Left ventricle myocardium superior (tissue), 1 donor: ENCODE results near the gene AKAP6. TPM values are rescaled to one million over a fixed set of nuclear protein-coding genes. Genes with fewer than 3 reads are reported as not detected.

ENCODE experiments used
- ATAC-seq: fragments of 200-7000 bp; cut with Tn5 transposase; one replicate; pipeline ENCODE4 v1.9.1; 2020; ENCODE audit warnings: mild to moderate bottlenecking, moderate library complexity
- DNase-seq: peaks from one replicate; pipeline ENCODE4 v3.0.0-alpha.2; 2020
- intact Hi-C: fragments of 100-400 bp; cut with micrococcal nuclease; formaldehyde crosslinking; loops from one replicate; pipeline ENCODE4 v1.11.0; 2022
- total RNA-seq: library from RNA; stranded (reverse); fragmentation: NEBNext Ultra II Directional; extraction: Animal tissue kit (Norgen Biotek cat#: 25700); gene quantifications from one replicate; pipeline ENCODE4 v1.2.1, GENCODE V29; 2021
- donor health status: DM: no; HTN: yes; CAD: no; lungs with severe emphysema.

AKAP6 gene
- total RNA-seq, 1 donor from 2014 or later, result 172 TPM

- intact Hi-C loops, result no loop called here
These were observed 333.1 kb downstream of the AKAP6 start for GRCh38 chr14:32662211-32662610.

GRCh38 chr14:32666308-32666707, 337.2 kb downstream of the AKAP6 start:
- ATAC-seq, result no peak
- intact Hi-C loops, result no loop called here
- DNase-seq, result no peak

More at GRCh38 chr14:32662211-32662610, 333.1 kb downstream of the AKAP6 start:
- DNase-seq (no peak), ATAC-seq (no peak)

- ATAC-seq (no peak), DNase-seq (no peak)
- intact Hi-C loops, result no loop called here
These were observed 338.2 kb downstream of the AKAP6 start for GRCh38 chr14:32667287-32667686.

GRCh38 chr14:32667791-32668190, 338.7 kb downstream of the AKAP6 start:
- ATAC-seq (no peak), DNase-seq (no peak)
- intact Hi-C loops, result no loop called here

GRCh38 chr14:32669391-32669790, 340.3 kb downstream of the AKAP6 start:
- no peak for ATAC-seq
- intact Hi-C loops, result no loop called here

GRCh38 chr14:32675433-32675832, 346.3 kb downstream of the AKAP6 start:
- intact Hi-C loops, result no loop called here
- ATAC-seq (peak; percentile 45), DNase-seq (no peak)

More at GRCh38 chr14:32669391-32669790, 340.3 kb downstream of the AKAP6 start:
- no peak for DNase-seq

GRCh38 chr14:32677129-32677780, 348.2 kb downstream of the AKAP6 start:
- intact Hi-C loops, result no loop called here
- DNase-seq, result no peak
- no peak for ATAC-seq

- intact Hi-C loops, result no loop called here
- DNase-seq (no peak), ATAC-seq (no peak)
These were observed 349.0 kb downstream of the AKAP6 start for GRCh38 chr14:32678088-32678487.

- intact Hi-C loops, result no loop called here
- no peak for DNase-seq
These were observed 351.0 kb downstream of the AKAP6 start for GRCh38 chr14:32679927-32680612.

GRCh38 chr14:32681598-32681997, 352.5 kb downstream of the AKAP6 start:
- no peak for ATAC-seq
- DNase-seq, result no peak
- intact Hi-C loops, result no loop called here

More at GRCh38 chr14:32679927-32680612, 351.0 kb downstream of the AKAP6 start:
- ATAC-seq, result no peak

- intact Hi-C loops, result no loop called here
- DNase-seq (peak; percentile 31), ATAC-seq (peak; percentile 29)
These were observed 353.1 kb downstream of the AKAP6 start for GRCh38 chr14:32682214-32682613.

GRCh38 chr14:32683679-32684078, 354.6 kb downstream of the AKAP6 start:
- intact Hi-C loops, result no loop called here
- ATAC-seq, result no peak
- no peak for DNase-seq

GRCh38 chr14:32688941-32689340, 359.8 kb downstream of the AKAP6 start:
- no peak for ATAC-seq
- intact Hi-C loops, result no loop called here
- DNase-seq, result no peak

- DNase-seq (no peak), ATAC-seq (no peak)
- intact Hi-C loops, result no loop called here
These were observed 363.3 kb downstream of the AKAP6 start for GRCh38 chr14:32692441-32692840.

- no peak for DNase-seq
- intact Hi-C loops, result no loop called here
- ATAC-seq, result no peak
These were observed 364.0 kb downstream of the AKAP6 start for GRCh38 chr14:32693114-32693513.

- DNase-seq (no peak), ATAC-seq (no peak)
- intact Hi-C loops, result no loop called here
These were observed 365.8 kb downstream of the AKAP6 start for GRCh38 chr14:32694795-32695449.

GRCh38 chr14:32696325-32697091, 367.4 kb downstream of the AKAP6 start:
- ATAC-seq, result no peak
- no peak for DNase-seq
- intact Hi-C loops, result no loop called here

GRCh38 chr14:32697114-32697513, 368.0 kb downstream of the AKAP6 start:
- intact Hi-C loops, result no loop called here
- DNase-seq (no peak), ATAC-seq (no peak)

GRCh38 chr14:32697704-32698103, 368.6 kb downstream of the AKAP6 start:
- intact Hi-C loops, result no loop called here
- ATAC-seq (no peak), DNase-seq (no peak)

GRCh38 chr14:32698831-32699230, 369.7 kb downstream of the AKAP6 start:
- intact Hi-C loops, result no loop called here
- DNase-seq (no peak), ATAC-seq (no peak)
